WTC11 (cell line): ENCODE results near the gene GALNT18.

ENCODE experiments used
- ATF2 ChIP-seq: sonication (generic); formaldehyde crosslinking; IDR thresholded peaks from 2 replicates; pipeline ENCODE4 v1.8.1; 2022; ENCODE audit warnings: low read depth, missing genetic modification reagents, borderline replicate concordance
- CTCF ChIP-seq: fragments of 200-600 bp; IDR thresholded peaks from 2 replicates; pipeline ENCODE4 v1.8.0; 2022; ENCODE audit warnings: antibody characterized with exemption
- E2F4 ChIP-seq: sonication (generic); formaldehyde crosslinking; IDR thresholded peaks from 2 replicates; pipeline ENCODE4 v1.8.1; 2022; ENCODE audit warnings: low read depth, mild to moderate bottlenecking, moderate library complexity, missing genetic modification reagents, borderline replicate concordance
- IRF1 ChIP-seq: sonication (generic); formaldehyde crosslinking; IDR thresholded peaks from 2 replicates; pipeline ENCODE4 v1.8.0; 2023; ENCODE audit warnings: missing genetic modification reagents
- JUN ChIP-seq: sonication (generic); formaldehyde crosslinking; IDR thresholded peaks from 2 replicates; pipeline ENCODE4 v1.8.0; 2023; ENCODE audit warnings: mild to moderate bottlenecking, missing genetic modification reagents
- MYBL2 ChIP-seq: sonication (generic); formaldehyde crosslinking; IDR thresholded peaks from 2 replicates; pipeline ENCODE4 v1.8.1; 2023; ENCODE audit warnings: mild to moderate bottlenecking, moderate library complexity, missing genetic modification reagents
- NR1H2 ChIP-seq: sonication (generic); formaldehyde crosslinking; IDR thresholded peaks from 2 replicates; pipeline ENCODE4 v1.9.0; 2021; ENCODE audit warnings: mild to moderate bottlenecking, moderate library complexity, missing genetic modification reagents
- NR3C1 ChIP-seq: sonication (generic); formaldehyde crosslinking; conservative IDR thresholded peaks from 2 replicates; pipeline ENCODE4 v1.8.1; 2023; ENCODE audit warnings: low read depth, mild to moderate bottlenecking, missing genetic modification reagents
- SMAD4 ChIP-seq: sonication (generic); formaldehyde crosslinking; IDR thresholded peaks from 2 replicates; pipeline ENCODE4 v1.8.0; 2022; ENCODE audit warnings: mild to moderate bottlenecking, missing genetic modification reagents
- TEAD4 ChIP-seq: sonication (generic); formaldehyde crosslinking; IDR thresholded peaks from 2 replicates; pipeline ENCODE4 v1.8.0; 2022; ENCODE audit warnings: mild to moderate bottlenecking, missing genetic modification reagents
- ZNF121 ChIP-seq: sonication (generic); formaldehyde crosslinking; IDR thresholded peaks from 2 replicates; pipeline ENCODE4 v1.8.0; 2023; ENCODE audit warnings: missing genetic modification reagents
- ZNF671 ChIP-seq: fragments of 250-450 bp; sonication (Bioruptor Pico); IDR thresholded peaks from 2 replicates; pipeline ENCODE4 v1.8.0; 2021; ENCODE audit warnings: mild to moderate bottlenecking
- TF ChIP-seq, protein P1 (sequence below): sonication (generic); formaldehyde crosslinking; IDR thresholded peaks from 2 replicates; pipeline ENCODE4 v1.8.1; 2023; ENCODE audit warnings: mild to moderate bottlenecking, missing genetic modification reagents, moderate library complexity
- TF ChIP-seq, protein P2 (sequence below): sonication (generic); formaldehyde crosslinking; IDR thresholded peaks from 2 replicates; pipeline ENCODE4 v1.8.1; 2023; ENCODE audit warnings: mild to moderate bottlenecking, missing genetic modification reagents, borderline replicate concordance

DNA sequence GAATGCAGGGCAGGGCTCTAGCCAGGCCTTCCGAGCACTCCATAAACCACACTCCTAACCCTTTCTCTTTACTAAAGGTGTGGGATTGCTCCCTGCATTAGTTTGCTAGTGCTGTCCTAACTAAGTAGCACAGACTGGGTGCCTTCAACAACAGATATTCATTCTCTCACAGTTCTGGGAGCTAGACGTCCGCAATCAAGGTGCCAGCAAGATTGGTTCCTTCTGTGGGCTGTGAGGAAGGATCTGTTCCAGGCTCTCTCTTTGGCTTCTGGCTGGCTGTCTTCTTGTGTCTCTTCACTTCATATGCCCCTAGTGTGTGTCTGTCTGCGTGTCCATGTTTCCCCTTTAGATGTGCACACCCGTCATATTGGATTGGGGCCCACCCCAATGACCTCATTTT lies 59.8 kb downstream of the GALNT18 start:
- TF ChIP-seq JUN (CRISPR knock-in tag): no peak
- TF ChIP-seq MYBL2 (CRISPR knock-in tag): no peak
- TF ChIP-seq CTCF: no peak
- TF ChIP-seq ZNF121: no peak
- no peak for TF ChIP-seq E2F4 (CRISPR knock-in tag)
- TF ChIP-seq SMAD4 (CRISPR knock-in tag): no peak
- TF ChIP-seq TEAD4 (CRISPR knock-in tag): no peak
- TF ChIP-seq, protein P1, sequence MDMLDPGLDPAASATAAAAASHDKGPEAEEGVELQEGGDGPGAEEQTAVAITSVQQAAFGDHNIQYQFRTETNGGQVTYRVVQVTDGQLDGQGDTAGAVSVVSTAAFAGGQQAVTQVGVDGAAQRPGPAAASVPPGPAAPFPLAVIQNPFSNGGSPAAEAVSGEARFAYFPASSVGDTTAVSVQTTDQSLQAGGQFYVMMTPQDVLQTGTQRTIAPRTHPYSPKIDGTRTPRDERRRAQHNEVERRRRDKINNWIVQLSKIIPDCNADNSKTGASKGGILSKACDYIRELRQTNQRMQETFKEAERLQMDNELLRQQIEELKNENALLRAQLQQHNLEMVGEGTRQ: no peak
- TF ChIP-seq IRF1: no peak
- TF ChIP-seq ATF2: no peak
- no peak for TF ChIP-seq ZNF671 (CRISPR knock-in tag)
- TF ChIP-seq, protein P2, sequence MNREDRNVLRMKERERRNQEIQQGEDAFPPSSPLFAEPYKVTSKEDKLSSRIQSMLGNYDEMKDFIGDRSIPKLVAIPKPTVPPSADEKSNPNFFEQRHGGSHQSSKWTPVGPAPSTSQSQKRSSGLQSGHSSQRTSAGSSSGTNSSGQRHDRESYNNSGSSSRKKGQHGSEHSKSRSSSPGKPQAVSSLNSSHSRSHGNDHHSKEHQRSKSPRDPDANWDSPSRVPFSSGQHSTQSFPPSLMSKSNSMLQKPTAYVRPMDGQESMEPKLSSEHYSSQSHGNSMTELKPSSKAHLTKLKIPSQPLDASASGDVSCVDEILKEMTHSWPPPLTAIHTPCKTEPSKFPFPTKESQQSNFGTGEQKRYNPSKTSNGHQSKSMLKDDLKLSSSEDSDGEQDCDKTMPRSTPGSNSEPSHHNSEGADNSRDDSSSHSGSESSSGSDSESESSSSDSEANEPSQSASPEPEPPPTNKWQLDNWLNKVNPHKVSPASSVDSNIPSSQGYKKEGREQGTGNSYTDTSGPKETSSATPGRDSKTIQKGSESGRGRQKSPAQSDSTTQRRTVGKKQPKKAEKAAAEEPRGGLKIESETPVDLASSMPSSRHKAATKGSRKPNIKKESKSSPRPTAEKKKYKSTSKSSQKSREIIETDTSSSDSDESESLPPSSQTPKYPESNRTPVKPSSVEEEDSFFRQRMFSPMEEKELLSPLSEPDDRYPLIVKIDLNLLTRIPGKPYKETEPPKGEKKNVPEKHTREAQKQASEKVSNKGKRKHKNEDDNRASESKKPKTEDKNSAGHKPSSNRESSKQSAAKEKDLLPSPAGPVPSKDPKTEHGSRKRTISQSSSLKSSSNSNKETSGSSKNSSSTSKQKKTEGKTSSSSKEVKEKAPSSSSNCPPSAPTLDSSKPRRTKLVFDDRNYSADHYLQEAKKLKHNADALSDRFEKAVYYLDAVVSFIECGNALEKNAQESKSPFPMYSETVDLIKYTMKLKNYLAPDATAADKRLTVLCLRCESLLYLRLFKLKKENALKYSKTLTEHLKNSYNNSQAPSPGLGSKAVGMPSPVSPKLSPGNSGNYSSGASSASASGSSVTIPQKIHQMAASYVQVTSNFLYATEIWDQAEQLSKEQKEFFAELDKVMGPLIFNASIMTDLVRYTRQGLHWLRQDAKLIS: no peak
- TF ChIP-seq NR3C1 (CRISPR knock-in tag): no peak
- TF ChIP-seq NR1H2 (CRISPR knock-in tag): no peak
